Urothelium cell line (cell line): Measurements from ENCODE around the gene DLL1.
A peak's percentile ranks its signal among the peaks of the same experiment; 100 is the strongest.

Source experiments
- DNase-seq: peaks from one replicate; pipeline ENCODE4 v3.0.0; 2011; ENCODE audit warnings: low spot score, mixed read lengths
- FAIRE-seq: peaks from 2 replicates; lab custom pipeline; 2011; peaks lifted over from hg19 to GRCh38; lab: Jason Lieb, UNC

DLL1 gene

GRCh38 chr6:170295510-170296422 is 4.9 kb upstream of the DLL1 start:
- DNase-seq (no peak), FAIRE-seq (no peak)

- FAIRE-seq (no peak), DNase-seq (no peak)
These were observed 4.1 kb upstream of the DLL1 start for GRCh38 chr6:170294813-170295509.

GRCh38 chr6:170294298-170294730 is 3.4 kb upstream of the DLL1 start:
- FAIRE-seq: no peak
- DNase-seq: no peak

GRCh38 chr6:170293341-170294231 is 2.7 kb upstream of the DLL1 start:
- FAIRE-seq (no peak), DNase-seq (no peak)

GRCh38 chr6:170292407-170293158 is 1.7 kb upstream of the DLL1 start:
- peak; percentile 46 for DNase-seq
- peak; percentile 5 for FAIRE-seq

GRCh38 chr6:170292111-170292406 is 1.2 kb upstream of the DLL1 start:
- no peak for DNase-seq
- FAIRE-seq: no peak

- no peak for FAIRE-seq
These were observed 613 bp upstream of the DLL1 start for GRCh38 chr6:170291271-170292110.

GRCh38 chr6:170289951-170290295 is 955 bp downstream of the DLL1 start:
- DNase-seq (peak; percentile 14), FAIRE-seq (no peak)

More at GRCh38 chr6:170291271-170292110, 613 bp upstream of the DLL1 start:
- DNase-seq: no peak

GRCh38 chr6:170289180-170289931 is 1.5 kb downstream of the DLL1 start:
- DNase-seq (no peak), FAIRE-seq (no peak)

- no peak for FAIRE-seq
- no peak for DNase-seq
These were observed 2.1 kb downstream of the DLL1 start for GRCh38 chr6:170288852-170289179.

- FAIRE-seq (no peak), DNase-seq (no peak)
These were observed 2.7 kb downstream of the DLL1 start for GRCh38 chr6:170288091-170288631.

GRCh38 chr6:170287371-170287876 is 3.5 kb downstream of the DLL1 start:
- FAIRE-seq (no peak), DNase-seq (no peak)

GRCh38 chr6:170286934-170287265 is 4.0 kb downstream of the DLL1 start:
- no peak for FAIRE-seq
- no peak for DNase-seq

- no peak for FAIRE-seq
- no peak for DNase-seq
These were observed 4.5 kb downstream of the DLL1 start for GRCh38 chr6:170286246-170286933.

GRCh38 chr6:170285482-170285881 is 5.4 kb downstream of the DLL1 start:
- DNase-seq (no peak), FAIRE-seq (no peak)

GRCh38 chr6:170284866-170285469 is 5.9 kb downstream of the DLL1 start:
- FAIRE-seq: no peak

GRCh38 chr6:170284126-170284773 is 6.6 kb downstream of the DLL1 start:
- no peak for FAIRE-seq
- no peak for DNase-seq

More at GRCh38 chr6:170284866-170285469, 5.9 kb downstream of the DLL1 start:
- DNase-seq: no peak
